Upper lobe of left lung (tissue), 6 donors: Measurements from ENCODE around the gene GFER. TPM values are rescaled to one million over a fixed set of nuclear protein-coding genes. Genes with fewer than 3 reads are reported as not detected.

Experiments
- ATAC-seq, 2 donors: fragments of 200-7000 bp; cut with Tn5 transposase; one replicate each; pipeline ENCODE4 v1.9.1; 2022; ENCODE audit warnings: mild to moderate bottlenecking in 2 of 2, moderate library complexity in 2 of 2; ENCODE audit not compliant: low FRiP score in 2 of 2
- DNase-seq, 2 donors: peaks; one replicate each; pipeline ENCODE4 v3.0.0-alpha.2; 2019 to 2020
- H3K27ac ChIP-seq, 4 donors: fragments of 200-600 bp; sonication (generic); one replicate each; pipeline ENCODE4 v1.5.1; 2016 to 2019
- H3K27me3 ChIP-seq, 4 donors: fragments of 200-600 bp; sonication (generic); one replicate each; pipeline ENCODE4 v1.5.1; 2017 to 2019
- H3K36me3 ChIP-seq, 4 donors: fragments of 200-600 bp; sonication (generic); one replicate each; pipeline ENCODE4 v1.5.1; 2016 to 2019
- H3K4me1 ChIP-seq, 4 donors: fragments of 200-600 bp; sonication (generic); one replicate each; pipeline ENCODE4 v1.5.1; 2018 to 2019
- H3K4me3 ChIP-seq, 4 donors: fragments of 200-600 bp; sonication (generic); one replicate each; pipeline ENCODE4 v1.5.1; 2017 to 2019; ENCODE audit warnings: mild to moderate bottlenecking in 2 of 4, moderate library complexity in 1 of 4
- H3K9me3 ChIP-seq, 4 donors: fragments of 200-600 bp; sonication (generic); one replicate each; pipeline ENCODE4 v1.5.1; 2018 to 2019
- EP300 ChIP-seq, 4 donors: sonication (generic); formaldehyde crosslinking; IDR thresholded peaks; one replicate each; pipeline ENCODE4 v1.5.1; 2017; ENCODE audit warnings: antibody characterized with exemption in 4 of 4, control low read depth in 2 of 4
- POLR2A ChIP-seq, 4 donors: fragments of 450-650 bp; IDR thresholded peaks; one replicate each; pipeline ENCODE4 v1.5.1; 2016 to 2017; ENCODE audit warnings: antibody characterized with exemption in 4 of 4, mild to moderate bottlenecking in 2 of 4
- POLR2AphosphoS5 ChIP-seq, 2 donors: sonication (generic); formaldehyde crosslinking; IDR thresholded peaks; one replicate each; pipeline ENCODE4 v1.5.1; 2017; ENCODE audit warnings: antibody characterized with exemption in 2 of 2
- WGBS, 2 donors: methylation state at CpG; one replicate each; pipeline ENCODE4 v1.1.5; 2017 to 2018; 5-methylcytosine and 5-hydroxymethylcytosine counted together
- total RNA-seq, 6 donors: library from RNA; depleted of rRNA in 4 of 6; stranded (reverse); fragments of >200 nt in 4 of 6; gene quantifications; one replicate each; pipeline versions ENCODE4 v1.1.0 to v1.2.1, GENCODE V29; 2016 to 2021
- TF ChIP-seq, protein P1 (sequence below), 6 experiments: fragments of 450-650 bp in 4 of 6; fragments of 200-600 bp in 2 of 6; sonication (generic) in 2 of 6; IDR thresholded peaks; one replicate each; pipeline ENCODE4 v1.5.1; 2016 to 2019; ENCODE audit warnings: antibody characterized with exemption in 6 of 6
- donor health status: DM: no; HTN: no; CAD: no; lungs with moderate emphysema.
- donor health status: DM: no; HTN: yes; CAD: no; lungs with severe emphysema.

GFER gene
- total RNA-seq, 6 donors from 2014 or later = 5.2 to 40.3 (median 24.7) TPM

DNA sequence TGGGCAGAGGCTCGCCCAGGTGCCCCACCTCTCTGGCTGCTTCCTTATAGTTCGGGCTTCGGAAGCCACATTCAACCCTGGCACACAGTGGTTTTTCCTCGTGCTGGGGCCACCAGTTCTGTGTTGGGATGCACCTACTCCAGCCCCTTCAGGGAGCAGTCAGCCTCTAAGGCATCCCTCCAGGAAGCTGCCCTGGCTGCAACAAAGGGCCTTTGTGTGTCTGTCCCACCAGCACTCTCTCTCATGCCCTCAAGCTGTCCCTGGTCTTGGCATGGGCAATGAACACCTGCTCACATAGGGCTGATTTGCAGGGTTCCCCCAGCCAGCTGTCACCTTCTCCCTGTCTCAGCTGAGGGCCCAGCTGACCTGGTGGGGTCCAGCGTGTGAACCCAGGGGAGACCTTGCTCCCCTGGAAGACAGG, 2.0 kb upstream of the GFER start:
- DNase-seq (no peak), ATAC-seq (no peak)
- H3K27ac ChIP-seq = no peak overlapping the region
- H3K4me1 ChIP-seq = peaks cover 15 to 57% (median 28%) of the 10 kb centered on the region in 4 donors
- WGBS, 2 donors = 38 to 76% methylated on average over 1 to 5 of the region's 5 CpGs
- peaks cover 0 to 24% (median 10%) of the 10 kb centered on the region in 4 donors for H3K27me3 ChIP-seq
- peaks cover 3 to 34% (median 33%) of the 10 kb centered on the region in 4 donors for H3K36me3 ChIP-seq
- no peak for TF ChIP-seq POLR2A (IDR thresholded peaks at IDR 0.05)
- no peak for TF ChIP-seq POLR2AphosphoS5 (IDR thresholded peaks at IDR 0.05)
- no peak for TF ChIP-seq EP300 (IDR thresholded peaks at IDR 0.05)
- TF ChIP-seq, protein P1, sequence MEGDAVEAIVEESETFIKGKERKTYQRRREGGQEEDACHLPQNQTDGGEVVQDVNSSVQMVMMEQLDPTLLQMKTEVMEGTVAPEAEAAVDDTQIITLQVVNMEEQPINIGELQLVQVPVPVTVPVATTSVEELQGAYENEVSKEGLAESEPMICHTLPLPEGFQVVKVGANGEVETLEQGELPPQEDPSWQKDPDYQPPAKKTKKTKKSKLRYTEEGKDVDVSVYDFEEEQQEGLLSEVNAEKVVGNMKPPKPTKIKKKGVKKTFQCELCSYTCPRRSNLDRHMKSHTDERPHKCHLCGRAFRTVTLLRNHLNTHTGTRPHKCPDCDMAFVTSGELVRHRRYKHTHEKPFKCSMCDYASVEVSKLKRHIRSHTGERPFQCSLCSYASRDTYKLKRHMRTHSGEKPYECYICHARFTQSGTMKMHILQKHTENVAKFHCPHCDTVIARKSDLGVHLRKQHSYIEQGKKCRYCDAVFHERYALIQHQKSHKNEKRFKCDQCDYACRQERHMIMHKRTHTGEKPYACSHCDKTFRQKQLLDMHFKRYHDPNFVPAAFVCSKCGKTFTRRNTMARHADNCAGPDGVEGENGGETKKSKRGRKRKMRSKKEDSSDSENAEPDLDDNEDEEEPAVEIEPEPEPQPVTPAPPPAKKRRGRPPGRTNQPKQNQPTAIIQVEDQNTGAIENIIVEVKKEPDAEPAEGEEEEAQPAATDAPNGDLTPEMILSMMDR (IDR thresholded peaks at IDR 0.05) = no peak
- no peaks in the 10 kb centered on the region for H3K9me3 ChIP-seq
- no peak overlapping the region for H3K4me3 ChIP-seq

DNA sequence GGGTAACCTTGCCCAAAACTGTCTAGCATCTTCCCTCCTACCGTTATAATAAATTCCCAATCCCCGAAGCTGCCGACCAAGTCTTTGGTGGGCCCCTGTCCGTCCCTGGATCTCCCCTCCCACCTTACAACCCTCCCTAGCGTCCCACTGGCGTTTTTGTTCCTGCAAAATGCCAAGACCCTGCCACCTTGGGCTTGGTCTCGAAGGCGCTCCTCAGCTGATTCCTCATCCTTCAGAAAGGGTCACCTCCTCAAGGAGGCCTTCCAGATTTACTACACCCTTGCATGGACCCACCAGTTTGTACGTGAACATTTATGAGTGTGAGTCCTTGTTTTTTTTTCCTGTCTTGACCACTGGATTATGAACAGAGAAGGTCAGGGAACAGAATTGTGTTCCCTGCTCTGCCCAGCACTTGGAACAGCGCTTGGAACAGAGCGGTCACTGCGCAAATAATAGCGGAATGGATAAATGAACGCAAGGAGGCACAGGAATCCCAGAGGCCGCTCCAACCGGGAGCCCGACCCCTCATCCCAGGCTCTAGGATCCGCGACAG, 926 bp upstream of the GFER start:
- Histone ChIP-seq H3K27ac (peak overlapping the region; percentile 80 to 88 (median 86)), H3K36me3 (peaks cover 0 to 28% (median 23%) of the 10 kb centered on the region in 4 donors), H3K27me3 (peaks cover 0 to 24% (median 10%) of the 10 kb centered on the region in 4 donors), H3K4me1 (peaks cover 15 to 57% (median 28%) of the 10 kb centered on the region in 4 donors), H3K4me3 (peak overlapping the region in 3 of 4 donors; percentile 84 to 96 (median 88)), H3K9me3 (no peaks in the 10 kb centered on the region)
- TF ChIP-seq EP300 (IDR thresholded peaks at IDR 0.05) (no peak), POLR2AphosphoS5 (IDR thresholded peaks at IDR 0.05) (no peak), POLR2A (IDR thresholded peaks at IDR 0.05) (no peak)
- TF ChIP-seq, protein P1 (IDR thresholded peaks at IDR 0.05) = no peak
- no peak for DNase-seq
- ATAC-seq = no peak
- WGBS, 2 donors = 25 to 26% methylated on average over 19 of the region's 19 CpGs

DNA sequence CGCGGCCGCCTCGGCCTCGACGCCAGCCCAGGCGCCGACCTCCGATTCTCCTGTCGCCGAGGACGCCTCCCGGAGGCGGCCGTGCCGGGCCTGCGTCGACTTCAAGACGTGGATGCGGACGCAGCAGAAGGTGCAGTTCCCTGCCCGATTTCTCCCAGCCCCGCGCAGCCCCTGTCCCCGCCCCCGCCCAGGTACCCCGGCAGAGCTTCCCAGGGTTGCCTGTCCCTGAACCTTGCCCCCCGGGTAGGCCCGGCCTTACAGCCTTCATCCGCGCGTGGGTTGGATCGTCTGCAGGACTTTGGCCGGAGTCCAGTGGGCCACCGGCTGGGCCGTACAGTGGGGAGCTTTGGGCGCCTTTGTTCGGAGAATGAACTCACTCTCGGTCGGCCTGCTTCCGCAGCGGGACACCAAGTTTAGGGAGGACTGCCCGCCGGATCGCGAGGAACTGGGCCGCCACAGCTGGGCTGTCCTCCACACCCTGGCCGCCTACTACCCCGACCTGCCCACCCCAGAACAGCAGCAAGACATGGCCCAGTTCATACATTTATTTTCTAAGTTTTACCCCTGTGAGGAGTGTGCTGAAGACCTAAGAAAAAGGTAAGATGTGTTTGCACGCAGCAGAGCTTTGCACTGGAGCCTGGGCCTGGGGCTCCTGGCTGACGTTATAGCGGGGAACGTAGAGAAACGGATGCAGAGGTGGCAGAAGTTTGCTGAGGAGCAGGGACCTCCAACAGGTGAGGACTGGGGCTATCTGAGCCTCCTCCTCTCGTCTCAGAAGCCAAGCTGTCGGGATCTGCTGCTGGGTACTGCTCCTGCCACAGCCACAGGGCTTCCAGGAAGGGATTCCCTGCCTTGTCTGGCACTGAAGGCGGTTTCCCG, 593 bp downstream of the GFER start:
- peaks cover 0 to 26% (median 16%) of the 10 kb centered on the region in 4 donors for H3K27me3 ChIP-seq
- no peaks in the 10 kb centered on the region for H3K9me3 ChIP-seq
- 17 to 37% methylated on average over 17 to 39 of the region's 58 CpGs for WGBS, 2 donors
- ATAC-seq = peak in 1 of 2 donors; percentile 3
- H3K4me1 ChIP-seq = peaks cover 17 to 51% (median 29%) of the 10 kb centered on the region in 4 donors
- peak overlapping the region; percentile 84 to 96 (median 88) for H3K4me3 ChIP-seq
- DNase-seq = no peak
- TF ChIP-seq EP300 (IDR thresholded peaks at IDR 0.05) (no peak), POLR2AphosphoS5 (IDR thresholded peaks at IDR 0.05) (no peak), POLR2A (IDR thresholded peaks at IDR 0.05) (no peak)
- TF ChIP-seq, protein P1 (IDR thresholded peaks at IDR 0.05) = no peak
- H3K27ac ChIP-seq = peak overlapping the region; percentile 80 to 88 (median 86)
- H3K36me3 ChIP-seq = peaks cover 0 to 18% (median 16%) of the 10 kb centered on the region in 4 donors

DNA sequence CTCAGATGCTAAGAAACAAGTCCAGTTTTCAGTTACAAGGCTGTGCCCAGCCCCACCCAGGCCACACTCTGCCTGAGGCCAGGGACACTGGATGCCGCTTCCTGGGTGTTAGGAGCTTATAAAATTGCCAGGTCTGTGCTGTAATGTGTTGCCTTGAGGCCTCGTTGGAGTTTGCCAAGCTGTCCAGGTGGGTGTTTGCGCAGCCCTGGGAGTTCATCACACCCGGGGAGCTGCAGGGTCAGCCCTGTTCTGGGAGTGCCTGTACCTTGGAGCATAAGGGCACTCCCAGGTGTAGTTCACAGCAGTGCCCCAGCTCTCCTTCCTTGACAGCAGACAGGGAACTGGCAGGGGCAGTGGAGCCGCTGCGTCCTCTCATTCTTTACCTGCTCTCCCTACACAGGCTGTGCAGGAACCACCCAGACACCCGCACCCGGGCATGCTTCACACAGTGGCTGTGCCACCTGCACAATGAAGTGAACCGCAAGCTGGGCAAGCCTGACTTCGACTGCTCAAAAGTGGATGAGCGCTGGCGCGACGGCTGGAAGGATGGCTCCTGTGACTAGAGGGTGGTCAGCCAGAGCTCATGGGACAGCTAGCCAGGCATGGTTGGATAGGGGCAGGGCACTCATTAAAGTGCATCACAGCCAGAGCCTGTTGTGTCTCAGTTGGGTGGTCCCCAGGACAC, 1.6 kb downstream of the GFER start:
- H3K4me1 ChIP-seq = peaks cover 27 to 51% (median 31%) of the 10 kb centered on the region in 4 donors
- DNase-seq (peak in 1 of 2 donors; percentile 53), ATAC-seq (no peak)
- WGBS, 2 donors = 94% methylated on average over 8 to 14 of the region's 14 CpGs
- TF ChIP-seq POLR2A (IDR thresholded peaks at IDR 0.05) (no peak), POLR2AphosphoS5 (IDR thresholded peaks at IDR 0.05) (no peak), EP300 (IDR thresholded peaks at IDR 0.05) (no peak)
- TF ChIP-seq, protein P1 (IDR thresholded peaks at IDR 0.05) = no peak
- H3K27ac ChIP-seq = no peak overlapping the region
- H3K9me3 ChIP-seq = no peaks in the 10 kb centered on the region
- peaks cover 0 to 18% (median 16%) of the 10 kb centered on the region in 4 donors for H3K36me3 ChIP-seq
- no peak overlapping the region for H3K4me3 ChIP-seq
- peaks cover 0 to 26% (median 15%) of the 10 kb centered on the region in 4 donors for H3K27me3 ChIP-seq
